OCI-LY1 (cell line): ENCODE results near the gene PSMG4.

ENCODE experiments used
- H2AFZ ChIP-seq: fragments of 200-600 bp; sonication (generic), shearing (Covaris generic); 2 replicates; pipeline ENCODE4 v1.6.0; 2014; ENCODE audit warnings: antibody characterized with exemption, mild to moderate bottlenecking, low read length
- H3F3A ChIP-seq: fragments of 200-600 bp; sonication (generic), shearing (Covaris generic); 2 replicates; pipeline ENCODE4 v1.6.0; 2014; ENCODE audit warnings: mild to moderate bottlenecking, antibody characterized with exemption, low read length, moderate library complexity; ENCODE audit not compliant: insufficient read depth
- H3K27ac ChIP-seq: fragments of 200-600 bp; sonication (generic); 2 replicates; pipeline ENCODE4 v1.5.1; 2014; ENCODE audit warnings: low read length, mixed run types, mild to moderate bottlenecking, low read depth; ENCODE audit not compliant: poor library complexity, severe bottlenecking
- H3K27me3 ChIP-seq: fragments of 200-600 bp; sonication (generic); 2 replicates; pipeline ENCODE4 v1.6.0; 2014; ENCODE audit warnings: antibody characterized with exemption, mild to moderate bottlenecking, low read length, moderate library complexity; ENCODE audit not compliant: insufficient read depth
- H3K36me3 ChIP-seq: fragments of 200-600 bp; sonication (generic); 2 replicates; pipeline ENCODE4 v1.6.1; 2014; ENCODE audit warnings: mild to moderate bottlenecking, antibody characterized with exemption, low read length, moderate library complexity, mixed read lengths; ENCODE audit not compliant: insufficient read depth
- H3K4me1 ChIP-seq: fragments of 200-600 bp; sonication (generic); 2 replicates; pipeline ENCODE4 v1.5.1; 2014; ENCODE audit warnings: mild to moderate bottlenecking, low read length, moderate library complexity; ENCODE audit not compliant: insufficient read depth, severe bottlenecking
- H3K4me2 ChIP-seq: fragments of 200-600 bp; sonication (generic), shearing (Covaris generic); 2 replicates; pipeline ENCODE4 v1.6.1; 2014; ENCODE audit warnings: low read length
- H3K4me3 ChIP-seq: fragments of 200-600 bp; sonication (generic); 2 replicates; pipeline ENCODE4 v1.5.1; 2014; ENCODE audit warnings: low read length, low read depth, mild to moderate bottlenecking, mixed read lengths; ENCODE audit not compliant: poor library complexity, severe bottlenecking
- H3K79me2 ChIP-seq: fragments of 200-600 bp; shearing (Covaris generic); 2 replicates; pipeline ENCODE4 v1.6.1; 2016; ENCODE audit warnings: mixed run types, low read length, mixed read lengths; ENCODE audit not compliant: insufficient read depth
- H3K9ac ChIP-seq: fragments of 200-600 bp; sonication (generic), shearing (Covaris generic); 2 replicates; pipeline ENCODE4 v1.6.1; 2014; ENCODE audit warnings: mild to moderate bottlenecking, low read length, mixed read lengths
- H3K9me2 ChIP-seq: fragments of 200-600 bp; sonication (generic), shearing (Covaris generic); 2 replicates; pipeline ENCODE4 v1.6.1; 2014; ENCODE audit warnings: low read depth, mild to moderate bottlenecking, low read length, mixed read lengths
- H3K9me3 ChIP-seq: fragments of 200-600 bp; shearing (Covaris generic); 2 replicates; pipeline ENCODE4 v1.6.1; 2014; ENCODE audit warnings: low read length, mixed read lengths
- H4K20me1 ChIP-seq: fragments of 200-600 bp; sonication (generic), shearing (Covaris generic); 2 replicates; pipeline ENCODE4 v1.6.0; 2016; ENCODE audit warnings: mild to moderate bottlenecking, low read length; ENCODE audit not compliant: insufficient read depth
- CTCF ChIP-seq: fragments of 200-600 bp; sonication (generic), shearing (Covaris generic); IDR thresholded peaks from 2 replicates; pipeline ENCODE4 v1.5.1; 2017; ENCODE audit warnings: mild to moderate bottlenecking, antibody characterized with exemption, low read length, moderate library complexity, mixed read lengths
- EZH2 ChIP-seq: fragments of 200-600 bp; sonication (generic), shearing (Covaris generic); IDR thresholded peaks from 2 replicates; pipeline ENCODE4 v1.8.0; 2017; ENCODE audit warnings: borderline replicate concordance, mixed run types, mild to moderate bottlenecking, antibody characterized with exemption, low read length, moderate library complexity, mixed read lengths

The PSMG4 gene

GRCh38 chr6:3232017-3232945, 26.5 kb upstream of the PSMG4 start:
- Histone ChIP-seq H3K4me2 (no peak overlapping the region), H3K9me2 (no peaks in the 10 kb centered on the region), H4K20me1 (no peaks in the 10 kb centered on the region), H3K79me2 (no peaks in the 10 kb centered on the region), H2AFZ (no peak overlapping the region), H3K27ac (no peak overlapping the region), H3F3A (no peaks in the 10 kb centered on the region), H3K9me3 (no peaks in the 10 kb centered on the region), H3K4me3 (no peak overlapping the region), H3K27me3 (peaks cover 6% of the 10 kb centered on the region), H3K9ac (no peak overlapping the region), H3K36me3 (no peaks in the 10 kb centered on the region), H3K4me1 (peaks cover 22% of the 10 kb centered on the region)
- TF ChIP-seq CTCF, result no peak
- no peak for TF ChIP-seq EZH2

DNA sequence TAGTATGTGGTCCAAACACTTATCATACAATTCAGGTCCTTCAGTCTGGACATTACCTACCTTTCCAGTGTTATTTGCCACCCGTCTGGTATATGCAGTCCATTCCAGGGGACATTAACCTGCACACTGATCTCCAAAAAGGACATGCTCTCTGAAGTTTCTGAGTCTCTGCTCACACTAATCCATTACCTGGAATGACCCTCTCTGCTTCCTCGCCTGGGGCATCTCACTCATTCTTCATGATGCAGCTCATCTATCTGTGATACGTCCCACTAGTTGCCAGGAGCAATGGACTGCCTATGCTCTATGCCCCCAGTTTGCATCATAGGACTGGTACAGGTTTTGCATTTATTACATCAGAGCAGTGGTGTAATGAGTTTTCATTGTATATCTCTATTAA, 25.4 kb upstream of the PSMG4 start:
- Histone ChIP-seq H3K9ac (no peak overlapping the region), H3K27me3 (peaks cover 2% of the 10 kb centered on the region), H3K4me2 (no peak overlapping the region), H3F3A (no peaks in the 10 kb centered on the region), H3K9me2 (no peaks in the 10 kb centered on the region), H3K79me2 (no peaks in the 10 kb centered on the region), H3K4me1 (peaks cover 14% of the 10 kb centered on the region), H3K36me3 (no peaks in the 10 kb centered on the region), H3K9me3 (no peaks in the 10 kb centered on the region), H3K27ac (no peak overlapping the region), H2AFZ (no peak overlapping the region), H4K20me1 (no peaks in the 10 kb centered on the region), H3K4me3 (no peak overlapping the region)
- no peak for TF ChIP-seq CTCF
- no peak for TF ChIP-seq EZH2

DNA sequence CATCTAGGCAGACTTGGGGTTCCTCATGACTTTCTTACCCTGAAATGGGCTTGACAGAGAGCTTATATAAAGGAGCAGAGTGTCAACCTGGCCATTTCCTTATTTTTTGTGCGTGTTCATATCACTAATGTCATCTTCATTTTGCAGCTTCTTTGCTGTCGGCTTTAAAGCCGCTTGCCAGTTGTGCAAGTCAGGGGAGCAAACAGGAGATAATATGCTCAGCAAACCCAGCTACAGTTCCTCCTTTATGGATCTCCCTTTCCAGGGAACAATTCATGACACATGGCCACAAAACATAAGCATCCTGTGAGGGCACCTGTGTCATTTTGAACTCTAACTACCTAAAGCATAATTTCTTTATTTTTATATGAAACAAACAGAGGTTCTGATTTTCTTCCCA, 24.8 kb upstream of the PSMG4 start:
- Histone ChIP-seq H3K27ac (no peak overlapping the region), H3K9me3 (no peaks in the 10 kb centered on the region), H2AFZ (no peak overlapping the region), H3K9ac (no peak overlapping the region), H3K4me1 (peaks cover 10% of the 10 kb centered on the region), H3F3A (no peaks in the 10 kb centered on the region), H3K36me3 (no peaks in the 10 kb centered on the region), H3K79me2 (no peaks in the 10 kb centered on the region), H3K9me2 (no peaks in the 10 kb centered on the region), H3K4me3 (no peak overlapping the region), H3K4me2 (no peak overlapping the region), H4K20me1 (no peaks in the 10 kb centered on the region), H3K27me3 (peaks cover 2% of the 10 kb centered on the region)
- TF ChIP-seq CTCF, result no peak
